22Rv1 (cell line): ENCODE measurements around the gene MAFF.

Experiments
- CTCF ChIP-seq: fragments of 450-650 bp; IDR thresholded peaks from 2 replicates; pipeline ENCODE4 v1.5.1; 2017; ENCODE audit warnings: mild to moderate bottlenecking
- ZFX ChIP-seq: fragments of 450-650 bp; IDR thresholded peaks from 2 replicates; pipeline ENCODE4 v1.6.1; 2017; ENCODE audit warnings: antibody characterized with exemption, borderline replicate concordance

DNA sequence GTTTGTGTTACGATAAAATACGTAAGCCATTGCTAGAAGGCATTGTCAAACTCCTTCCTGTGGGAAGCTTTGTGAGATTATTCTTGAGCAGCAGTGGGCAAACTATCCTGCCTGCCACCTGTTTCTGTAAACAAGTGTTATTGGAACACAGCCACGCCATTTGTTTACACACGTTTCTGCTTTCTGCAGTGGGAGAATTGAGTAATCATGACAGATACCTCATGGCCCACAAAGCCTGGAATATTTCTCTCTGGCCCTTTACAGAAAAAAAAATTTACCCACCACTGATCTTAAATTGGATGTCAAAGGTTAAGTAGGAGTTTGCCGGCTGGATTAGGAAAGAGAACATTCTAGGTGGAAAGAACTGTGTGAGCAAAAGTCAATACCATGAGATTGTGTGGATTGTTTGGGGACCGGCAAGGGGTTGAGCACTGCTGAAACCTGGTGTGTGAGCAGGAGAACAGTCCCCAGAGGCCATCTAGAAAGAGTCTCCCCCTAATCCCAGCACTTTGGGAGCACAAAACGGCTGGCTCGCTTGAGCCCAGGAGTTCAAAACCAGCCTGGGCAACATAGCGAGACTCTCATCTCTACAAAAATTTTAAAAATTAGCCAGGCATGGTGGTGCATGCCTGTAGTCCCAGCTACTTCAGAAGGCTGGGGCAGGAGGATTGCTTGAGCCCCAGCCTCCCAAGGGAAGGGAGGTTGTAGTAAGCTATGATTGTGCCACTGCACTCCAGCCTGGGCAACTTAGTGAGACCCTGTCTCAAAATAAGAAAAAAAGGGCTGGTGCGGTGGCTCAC lies 14.2 kb upstream of the MAFF start:
- TF ChIP-seq CTCF = no peak
- TF ChIP-seq ZFX = no peak
